Panc1 (cell line): ENCODE results near the gene NGF. TPM values are rescaled to one million over a fixed set of nuclear protein-coding genes. Genes with fewer than 3 reads are reported as not detected.

Experiments
- ATAC-seq: fragments of 200-7000 bp; cut with Tn5 transposase; 2 replicates; pipeline ENCODE4 v1.9.1; 2020; ENCODE audit warnings: mild to moderate bottlenecking, moderate library complexity
- BruUV-seq: library from RNA; stranded (reverse); fragments of 400-500 nt; replicated peaks from 2 replicates; lab custom pipeline; 2021; lab: Mats Ljungman, UMichigan
- CTCF ChIA-PET: fragments of 300-600 bp; sonication (Branson Sonifier 250); formaldehyde crosslinking; loops from one replicate; lab custom pipeline; 2022; ENCODE audit warnings: antibody characterized with exemption; lab: Charles Lee
- POLR2A ChIA-PET: fragments of 300-600 bp; sonication (Branson Sonifier 250); formaldehyde crosslinking; loops from one replicate; lab custom pipeline; 2022; ENCODE audit warnings: antibody characterized with exemption; lab: Charles Lee
- DNase-seq: peaks from one replicate; pipeline ENCODE4 v3.0.0-alpha.2; 2010; ENCODE audit warnings: low read depth, low spot score
- H3K27ac ChIP-seq: 2 replicates; pipeline ENCODE4 v1.5.1; 2011; ENCODE audit warnings: mild to moderate bottlenecking, low read length, inconsistent platforms
- H3K27me3 ChIP-seq: fragments of 200-500 bp; sonication (Bioruptor generic); 2 replicates; pipeline ENCODE4 v1.6.0; 2014; ENCODE audit warnings: low read length, inconsistent platforms; ENCODE audit not compliant: control insufficient read depth, insufficient read depth
- H3K36me3 ChIP-seq: fragments of 200-500 bp; sonication (Bioruptor generic); 2 replicates; pipeline ENCODE4 v1.5.1; 2014; ENCODE audit warnings: inconsistent platforms, mild to moderate bottlenecking, low read length, moderate library complexity; ENCODE audit not compliant: control insufficient read depth, insufficient read depth
- H3K4me1 ChIP-seq: 2 replicates; pipeline ENCODE4 v1.5.1; 2011; ENCODE audit warnings: inconsistent platforms, mild to moderate bottlenecking, low read length, moderate library complexity; ENCODE audit not compliant: control insufficient read depth, insufficient read depth
- H3K4me3 ChIP-seq, 2 experiments: 2 replicates each; pipeline ENCODE4 v1.5.1; 2011 to 2012; ENCODE audit warnings: low read depth in 2 of 2, low read length in 2 of 2, mild to moderate bottlenecking in 2 of 2, inconsistent platforms in 1 of 2, moderate library complexity in 1 of 2
- H3K9me3 ChIP-seq: fragments of 200-500 bp; sonication (Bioruptor generic); 2 replicates; pipeline ENCODE4 v1.5.1; 2014; ENCODE audit warnings: low read depth, mild to moderate bottlenecking, inconsistent platforms, low read length, moderate library complexity; ENCODE audit not compliant: control insufficient read depth, insufficient read depth
- POLR2AphosphoS5 ChIP-seq: IDR thresholded peaks from 2 replicates; pipeline ENCODE4 v1.6.1; 2012; ENCODE audit warnings: mild to moderate bottlenecking, low read depth, low read length, moderate library complexity
- REST ChIP-seq, 2 experiments: IDR thresholded peaks; 2 replicates each; pipeline ENCODE4 v1.6.1; 2011 to 2012; ENCODE audit warnings: low read depth in 2 of 2, control low read depth in 1 of 2, low read length in 1 of 2, mild to moderate bottlenecking in 1 of 2, moderate library complexity in 1 of 2; ENCODE audit not compliant: insufficient read depth in 1 of 2
- SIN3A ChIP-seq: IDR thresholded peaks from 2 replicates; pipeline ENCODE4 v1.6.1; 2012; ENCODE audit warnings: low read depth, mild to moderate bottlenecking, low read length, moderate library complexity, borderline replicate concordance; ENCODE audit not compliant: insufficient read depth
- TCF7L2 ChIP-seq: IDR thresholded peaks from 2 replicates; pipeline ENCODE4 v1.6.1; 2011; ENCODE audit warnings: mild to moderate bottlenecking, low read depth, low read length, inconsistent platforms
- in situ Hi-C: cut with HindIII; loops from 2 replicates; pipeline ENCODE4 v1.10.0; 2016; ENCODE audit warnings: low sequenced_read_pairs, low pct_unique_long_range_greater_than_20kb
- intact Hi-C: fragments of 100-400 bp; cut with micrococcal nuclease; formaldehyde crosslinking; loops from one replicate; pipeline ENCODE4 v1.10.0; 2022; ENCODE audit not compliant: unreplicated experiment
- total RNA-seq: library from RNA; stranded (reverse); gene quantifications from one replicate; pipeline ENCODE4 v1.2.1, GENCODE V29; 2021; ENCODE audit not compliant: unreplicated experiment
- TF ChIP-seq, protein P1 (sequence below): fragments of 450-650 bp; IDR thresholded peaks from 2 replicates; pipeline ENCODE4 v1.5.1; 2017; ENCODE audit warnings: mild to moderate bottlenecking

The NGF gene
- total RNA-seq, 1 experiment from 2014 or later = not detected

DNA sequence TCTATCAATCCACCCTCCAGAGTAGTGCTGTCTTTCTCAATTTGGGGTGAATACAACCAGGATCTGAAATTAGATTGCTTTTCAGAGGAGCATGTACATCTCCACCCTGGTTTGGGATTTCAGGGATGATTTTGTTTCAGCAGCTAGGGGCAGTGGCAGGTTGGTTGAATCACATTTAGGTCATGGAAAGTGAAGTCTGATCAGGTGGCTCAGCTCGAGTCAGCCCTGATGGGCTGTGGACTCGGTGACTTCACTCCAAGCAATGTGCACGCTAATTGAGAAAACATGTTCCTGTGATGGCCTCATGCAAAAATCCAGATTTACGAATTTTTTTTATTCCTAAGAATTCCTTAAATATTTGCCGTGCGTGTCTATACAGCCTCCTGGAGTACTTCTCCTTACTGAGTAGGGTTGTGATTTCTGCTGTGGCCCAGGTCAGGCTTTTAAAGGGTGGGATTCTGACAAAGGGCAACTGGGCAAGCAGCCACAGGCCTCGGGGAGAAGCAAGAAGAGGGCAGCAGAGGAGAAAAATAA lies 7.5 kb downstream of the NGF start:
- ChIA-PET POLR2A (no interaction called here), CTCF (no interaction called here)
- Histone ChIP-seq H3K4me3 (no peak overlapping the region), H3K4me1 (no peaks in the 10 kb centered on the region), H3K36me3 (no peaks in the 10 kb centered on the region), H3K9me3 (no peaks in the 10 kb centered on the region), H3K27me3 (no peaks in the 10 kb centered on the region), H3K27ac (no peak overlapping the region)
- intact Hi-C loops = no loop called here
- TF ChIP-seq, protein P1, sequence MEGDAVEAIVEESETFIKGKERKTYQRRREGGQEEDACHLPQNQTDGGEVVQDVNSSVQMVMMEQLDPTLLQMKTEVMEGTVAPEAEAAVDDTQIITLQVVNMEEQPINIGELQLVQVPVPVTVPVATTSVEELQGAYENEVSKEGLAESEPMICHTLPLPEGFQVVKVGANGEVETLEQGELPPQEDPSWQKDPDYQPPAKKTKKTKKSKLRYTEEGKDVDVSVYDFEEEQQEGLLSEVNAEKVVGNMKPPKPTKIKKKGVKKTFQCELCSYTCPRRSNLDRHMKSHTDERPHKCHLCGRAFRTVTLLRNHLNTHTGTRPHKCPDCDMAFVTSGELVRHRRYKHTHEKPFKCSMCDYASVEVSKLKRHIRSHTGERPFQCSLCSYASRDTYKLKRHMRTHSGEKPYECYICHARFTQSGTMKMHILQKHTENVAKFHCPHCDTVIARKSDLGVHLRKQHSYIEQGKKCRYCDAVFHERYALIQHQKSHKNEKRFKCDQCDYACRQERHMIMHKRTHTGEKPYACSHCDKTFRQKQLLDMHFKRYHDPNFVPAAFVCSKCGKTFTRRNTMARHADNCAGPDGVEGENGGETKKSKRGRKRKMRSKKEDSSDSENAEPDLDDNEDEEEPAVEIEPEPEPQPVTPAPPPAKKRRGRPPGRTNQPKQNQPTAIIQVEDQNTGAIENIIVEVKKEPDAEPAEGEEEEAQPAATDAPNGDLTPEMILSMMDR = no peak
- TF ChIP-seq TCF7L2 = no peak
- no peak for TF ChIP-seq REST (IDR thresholded peaks at IDR 0.05; ENCODE audit: insufficient read depth in 1 of 2, low read depth in 2 of 2, low read length in 1 of 2)
- no peak for TF ChIP-seq SIN3A
- no peak for TF ChIP-seq POLR2AphosphoS5
- in situ Hi-C loops = no loop called here
- DNase-seq (no peak), ATAC-seq (no peak)
- BruUV-seq = no TSS peak

- in situ Hi-C loops = no loop called here
- Histone ChIP-seq H3K9me3 (no peaks in the 10 kb centered on the region), H3K36me3 (no peaks in the 10 kb centered on the region), H3K27me3 (no peaks in the 10 kb centered on the region), H3K4me1 (no peaks in the 10 kb centered on the region), H3K27ac (no peak overlapping the region), H3K4me3 (no peak overlapping the region)
- no peak for ATAC-seq
- ChIA-PET CTCF (no interaction called here), POLR2A (no interaction called here)
- BruUV-seq = no TSS peak
- TF ChIP-seq TCF7L2 (no peak), SIN3A (no peak), POLR2AphosphoS5 (no peak), REST (IDR thresholded peaks at IDR 0.05; ENCODE audit: insufficient read depth in 1 of 2, low read depth in 2 of 2, low read length in 1 of 2) (no peak)
- TF ChIP-seq, protein P1 = no peak
- intact Hi-C loops = no loop called here
- no peak for DNase-seq
Observed at GRCh38 chr1:115329965-115330364, 8.1 kb downstream of the NGF start.
